Fibroblast of pulmonary artery (primary cell): ENCODE results near the gene BLM.

Experiments
- DNase-seq: peaks from one replicate; pipeline ENCODE4 v3.0.0-alpha.2; 2010; ENCODE audit warnings: low read depth
- H3K4me3 ChIP-seq: replicated peaks from 2 replicates; pipeline ENCODE4 v1.5.1; 2011; ENCODE audit warnings: low read depth, mild to moderate bottlenecking, control low read depth, low read length, moderate library complexity
- TF ChIP-seq, protein P1 (sequence below): IDR thresholded peaks from 2 replicates; pipeline ENCODE4 v1.5.1; 2011; ENCODE audit warnings: mild to moderate bottlenecking, control low read depth, low read length, inconsistent platforms; ENCODE audit errors: missing control alignments

BLM gene

DNA sequence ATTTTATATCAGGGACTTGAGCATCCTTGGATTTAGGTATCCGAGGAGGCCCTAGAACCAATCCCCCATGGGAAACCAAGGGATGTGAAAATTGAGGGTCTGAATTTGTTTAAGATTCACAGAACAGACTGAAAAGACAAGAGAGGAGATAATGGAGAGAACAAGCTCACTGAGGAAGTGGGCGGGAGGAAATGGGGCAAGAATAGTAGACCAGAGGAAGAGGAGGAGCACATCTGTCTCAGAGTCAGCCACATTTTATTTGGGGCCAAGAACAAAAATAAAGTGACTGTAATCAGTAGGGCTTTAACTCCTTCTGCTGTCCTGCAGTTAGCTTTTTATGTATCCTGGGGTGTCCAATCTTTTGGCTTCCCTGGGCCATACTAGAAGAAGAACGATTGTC lies 63.8 kb downstream of the BLM start:
- TF ChIP-seq, protein P1, sequence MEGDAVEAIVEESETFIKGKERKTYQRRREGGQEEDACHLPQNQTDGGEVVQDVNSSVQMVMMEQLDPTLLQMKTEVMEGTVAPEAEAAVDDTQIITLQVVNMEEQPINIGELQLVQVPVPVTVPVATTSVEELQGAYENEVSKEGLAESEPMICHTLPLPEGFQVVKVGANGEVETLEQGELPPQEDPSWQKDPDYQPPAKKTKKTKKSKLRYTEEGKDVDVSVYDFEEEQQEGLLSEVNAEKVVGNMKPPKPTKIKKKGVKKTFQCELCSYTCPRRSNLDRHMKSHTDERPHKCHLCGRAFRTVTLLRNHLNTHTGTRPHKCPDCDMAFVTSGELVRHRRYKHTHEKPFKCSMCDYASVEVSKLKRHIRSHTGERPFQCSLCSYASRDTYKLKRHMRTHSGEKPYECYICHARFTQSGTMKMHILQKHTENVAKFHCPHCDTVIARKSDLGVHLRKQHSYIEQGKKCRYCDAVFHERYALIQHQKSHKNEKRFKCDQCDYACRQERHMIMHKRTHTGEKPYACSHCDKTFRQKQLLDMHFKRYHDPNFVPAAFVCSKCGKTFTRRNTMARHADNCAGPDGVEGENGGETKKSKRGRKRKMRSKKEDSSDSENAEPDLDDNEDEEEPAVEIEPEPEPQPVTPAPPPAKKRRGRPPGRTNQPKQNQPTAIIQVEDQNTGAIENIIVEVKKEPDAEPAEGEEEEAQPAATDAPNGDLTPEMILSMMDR = no peak
- DNase-seq = no peak
- H3K4me3 ChIP-seq = no peak overlapping the region

DNA sequence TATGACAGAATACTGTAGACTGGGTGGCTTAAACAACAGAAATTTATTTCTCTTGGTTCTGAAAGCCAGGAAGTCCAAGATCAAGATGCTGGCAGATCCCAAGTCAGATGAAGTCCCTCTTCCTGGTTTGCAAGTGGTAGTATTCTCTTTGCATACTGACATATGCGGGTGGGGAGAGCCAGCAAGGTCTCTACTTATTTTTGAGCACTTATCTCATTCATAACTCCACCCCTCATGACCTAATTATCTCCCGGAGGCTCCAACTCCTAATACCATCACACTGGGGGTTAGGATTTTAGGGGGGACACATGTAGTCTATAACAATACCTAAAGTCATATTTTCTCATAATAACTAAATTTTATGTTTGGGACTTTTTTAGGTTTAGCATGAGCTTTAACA lies 65.3 kb downstream of the BLM start:
- TF ChIP-seq, protein P1 = no peak
- no peak for DNase-seq
- H3K4me3 ChIP-seq = no peak overlapping the region

DNA sequence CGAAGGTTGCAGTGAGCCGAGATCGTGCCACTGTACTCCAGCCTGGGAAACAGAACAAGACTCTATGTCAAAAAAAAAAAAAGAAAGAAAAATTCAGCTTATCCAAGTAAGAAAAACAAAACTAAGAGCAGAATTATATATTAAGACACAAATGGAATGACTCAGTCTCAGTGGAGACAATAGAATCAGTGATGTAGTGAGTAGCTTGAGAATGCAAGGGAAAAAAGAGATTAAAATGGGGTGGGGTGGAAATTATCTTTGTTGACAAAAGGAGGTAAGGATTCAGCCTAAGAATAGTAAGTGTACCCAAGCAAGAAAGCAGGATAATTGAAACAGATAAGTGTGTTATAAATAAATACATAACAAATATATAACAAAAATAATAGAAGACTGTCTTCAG lies 70.7 kb downstream of the BLM start:
- peak; percentile 75 for DNase-seq
- no peak overlapping the region for H3K4me3 ChIP-seq
- TF ChIP-seq, protein P1 = no peak

DNA sequence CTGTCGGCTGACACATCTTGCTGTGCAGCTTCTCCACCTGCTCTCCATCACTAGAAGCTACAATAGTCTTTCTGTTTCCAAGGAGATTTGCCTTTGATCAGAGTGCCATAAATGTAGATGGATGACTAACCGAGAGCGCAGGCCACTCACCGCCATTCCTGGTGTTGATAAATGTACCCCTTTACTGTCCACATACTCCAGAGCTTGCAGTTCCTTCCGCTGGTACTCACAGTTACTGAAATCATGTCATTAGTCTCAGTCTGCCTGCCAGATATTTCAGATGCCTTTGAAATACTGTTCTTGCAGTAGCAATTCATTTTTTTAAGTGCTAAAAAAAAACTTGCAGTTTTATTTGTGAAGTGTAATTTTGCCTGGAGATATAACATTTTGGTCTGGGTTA lies 72.3 kb downstream of the BLM start:
- DNase-seq = peak; percentile 17
- TF ChIP-seq, protein P1 = no peak
- H3K4me3 ChIP-seq = no peak overlapping the region

DNA sequence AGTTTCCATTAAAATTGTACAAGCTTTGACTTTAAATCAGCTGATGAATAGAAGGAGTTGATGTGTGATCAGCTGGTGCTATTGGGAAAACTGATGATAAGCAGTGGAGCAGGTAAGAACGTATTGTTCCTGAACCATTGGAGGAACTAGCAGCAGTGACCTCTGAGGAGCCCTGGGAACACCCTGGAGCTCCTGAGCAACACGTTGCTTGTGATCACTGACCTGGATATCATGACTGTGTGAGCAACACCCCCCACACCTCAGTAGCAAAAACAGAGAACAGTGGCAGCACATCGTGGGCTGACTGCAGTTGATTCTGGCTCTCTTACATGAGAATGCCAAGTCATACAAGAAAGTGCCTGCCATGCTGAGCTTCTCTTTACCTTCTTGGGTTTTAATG lies 72.9 kb downstream of the BLM start:
- TF ChIP-seq, protein P1 = no peak
- H3K4me3 ChIP-seq = no peak overlapping the region
- DNase-seq = no peak

DNA sequence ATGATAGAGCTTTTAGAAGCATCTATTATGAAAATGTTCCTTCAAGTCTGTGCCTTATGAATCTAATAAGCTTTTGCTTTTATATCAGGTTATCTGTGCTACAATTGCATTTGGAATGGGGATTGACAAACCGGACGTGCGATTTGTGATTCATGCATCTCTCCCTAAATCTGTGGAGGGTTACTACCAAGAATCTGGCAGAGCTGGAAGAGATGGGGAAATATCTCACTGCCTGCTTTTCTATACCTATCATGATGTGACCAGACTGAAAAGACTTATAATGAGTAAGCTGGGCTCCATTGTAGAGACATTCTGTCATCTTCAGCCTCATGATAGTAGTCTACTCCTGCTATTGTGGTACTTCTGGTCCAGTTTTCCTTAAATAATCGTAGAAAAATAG lies 73.4 kb downstream of the BLM start:
- TF ChIP-seq, protein P1 = no peak
- H3K4me3 ChIP-seq = no peak overlapping the region
- peak; percentile 73 for DNase-seq

DNA sequence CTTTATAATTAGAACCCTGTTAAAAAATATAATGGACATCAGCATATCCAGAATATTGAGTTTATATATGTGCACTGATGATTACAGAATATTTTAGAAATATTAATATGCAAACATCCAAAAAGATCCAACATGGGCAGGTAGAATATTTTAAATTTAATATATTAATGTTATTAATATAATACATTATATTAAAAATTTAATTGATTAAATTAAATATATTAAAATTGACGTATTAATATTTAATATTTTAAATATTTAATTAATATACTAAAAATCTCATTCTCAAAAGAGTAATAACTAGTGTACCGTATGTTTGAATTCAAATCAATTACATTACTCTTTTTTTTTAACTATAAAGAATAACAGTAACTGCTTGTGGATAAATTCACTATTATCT lies 77.4 kb downstream of the BLM start:
- TF ChIP-seq, protein P1 = no peak
- no peak overlapping the region for H3K4me3 ChIP-seq
- no peak for DNase-seq
